Measurements from ENCODE around the gene DYNC1I1. TPM values are rescaled to one million over a fixed set of nuclear protein-coding genes. Genes with fewer than 3 reads are reported as not detected.
A peak's percentile ranks its signal among the peaks of the same experiment; 100 is the strongest.

DYNC1I1 gene
- total and polyA plus RNA-seq, 2 experiments from 2014 or later = 1.4 to 4.1 TPM

- no peaks in the 10 kb centered on the region for H3K79me2 ChIP-seq (replicated peaks; ENCODE audit: insufficient read depth)
- Mint-ChIP-seq H3K27ac (peak overlapping the region; percentile 56; the same call in 1 of the 2 replicates), H3K9me3 (peaks cover 2% of the 10 kb centered on the region; the same call in 1 of the 3 replicates), H3K36me3 (ENCODE audit: low read depth) (0 out of 3 replicates have a peak, but pooled peaks cover 2% of the 10 kb centered on the region), H3K27me3 (ENCODE audit: insufficient read depth, low read depth, poor library complexity) (peaks cover 6% of the 10 kb centered on the region), H3K4me1 (peaks cover 41% of the 10 kb centered on the region), H3K4me3 (peak overlapping the region; percentile 45; the same call in 2 of the 3 replicates)
- TF ChIP-seq ZNF462 (CRISPR knock-in tag; IDR thresholded peaks at IDR 0.05) (no peak), ZNF114 (CRISPR knock-in tag; IDR thresholded peaks at IDR 0.05) (no peak), STAT1 (IDR thresholded peaks at IDR 0.05; ENCODE audit: unreplicated experiment) (no peak), NANOG (IDR thresholded peaks at IDR 0.05; ENCODE audit: borderline replicate concordance) (no peak; the same call in 1 of the 2 replicates), REST (IDR thresholded peaks at IDR 0.05; ENCODE audit: unreplicated experiment) (no peak), EZH2phosphoT487 (IDR thresholded peaks at IDR 0.05; ENCODE audit: unreplicated experiment) (no peak), EZH2 (IDR thresholded peaks at IDR 0.05; ENCODE audit: low read depth, unreplicated experiment) (no peak), JUNB (IDR thresholded peaks at IDR 0.05; ENCODE audit: unreplicated experiment) (no peak), ZNF331 (CRISPR knock-in tag; IDR thresholded peaks at IDR 0.05; ENCODE audit: low read depth) (no peak), CREB1 (CRISPR knock-in tag; IDR thresholded peaks at IDR 0.05; ENCODE audit: low read depth) (no peak), ETS1 (IDR thresholded peaks at IDR 0.05) (no peak), POLR2AphosphoS5 (IDR thresholded peaks at IDR 0.05; ENCODE audit: low read depth) (no peak)
- TF ChIP-seq, protein P1, sequence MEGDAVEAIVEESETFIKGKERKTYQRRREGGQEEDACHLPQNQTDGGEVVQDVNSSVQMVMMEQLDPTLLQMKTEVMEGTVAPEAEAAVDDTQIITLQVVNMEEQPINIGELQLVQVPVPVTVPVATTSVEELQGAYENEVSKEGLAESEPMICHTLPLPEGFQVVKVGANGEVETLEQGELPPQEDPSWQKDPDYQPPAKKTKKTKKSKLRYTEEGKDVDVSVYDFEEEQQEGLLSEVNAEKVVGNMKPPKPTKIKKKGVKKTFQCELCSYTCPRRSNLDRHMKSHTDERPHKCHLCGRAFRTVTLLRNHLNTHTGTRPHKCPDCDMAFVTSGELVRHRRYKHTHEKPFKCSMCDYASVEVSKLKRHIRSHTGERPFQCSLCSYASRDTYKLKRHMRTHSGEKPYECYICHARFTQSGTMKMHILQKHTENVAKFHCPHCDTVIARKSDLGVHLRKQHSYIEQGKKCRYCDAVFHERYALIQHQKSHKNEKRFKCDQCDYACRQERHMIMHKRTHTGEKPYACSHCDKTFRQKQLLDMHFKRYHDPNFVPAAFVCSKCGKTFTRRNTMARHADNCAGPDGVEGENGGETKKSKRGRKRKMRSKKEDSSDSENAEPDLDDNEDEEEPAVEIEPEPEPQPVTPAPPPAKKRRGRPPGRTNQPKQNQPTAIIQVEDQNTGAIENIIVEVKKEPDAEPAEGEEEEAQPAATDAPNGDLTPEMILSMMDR (conservative IDR thresholded peaks at IDR 0.05; ENCODE audit: low read depth in 2 of 2) = no peak
- H3K27ac ChIP-seq (ENCODE audit: low read depth) = peak overlapping the region; percentile 33; the same call in 1 of the 2 replicates
- H3K27me3 ChIP-seq (ENCODE audit: insufficient read depth) = no peaks in the 10 kb centered on the region
- peak overlapping the region; percentile 39 for H3K4me2 ChIP-seq
- no peaks in the 10 kb centered on the region for H3K9me2 ChIP-seq (ENCODE audit: insufficient read depth)
- DNase-seq (ENCODE audit: low spot score) = peak; percentile 68
- no peaks in the 10 kb centered on the region for H3K36me3 ChIP-seq (ENCODE audit: insufficient read depth)
- ATAC-seq = peak; percentile 91
- H3F3A ChIP-seq (replicated peaks; ENCODE audit: low read depth) = no peaks in the 10 kb centered on the region
- H3K4me3 ChIP-seq = peak overlapping the region; percentile 14
- peaks cover 37% of the 10 kb centered on the region for H3K4me1 ChIP-seq (ENCODE audit: insufficient read depth)
- H2AFZ ChIP-seq = no peak overlapping the region
- H4K20me1 ChIP-seq (replicated peaks; ENCODE audit: insufficient read depth) = no peaks in the 10 kb centered on the region
Observed at GRCh38 chr7:95828824-95829790, 56.8 kb downstream of the DYNC1I1 start.

Measured in GM23338 (cell line).